ENCODE data around the gene PIGQ. TPM values are rescaled to one million over a fixed set of nuclear protein-coding genes. Genes with fewer than 3 reads are reported as not detected.

PIGQ gene
- total RNA-seq, 1 donor = 29.1 TPM

DNA sequence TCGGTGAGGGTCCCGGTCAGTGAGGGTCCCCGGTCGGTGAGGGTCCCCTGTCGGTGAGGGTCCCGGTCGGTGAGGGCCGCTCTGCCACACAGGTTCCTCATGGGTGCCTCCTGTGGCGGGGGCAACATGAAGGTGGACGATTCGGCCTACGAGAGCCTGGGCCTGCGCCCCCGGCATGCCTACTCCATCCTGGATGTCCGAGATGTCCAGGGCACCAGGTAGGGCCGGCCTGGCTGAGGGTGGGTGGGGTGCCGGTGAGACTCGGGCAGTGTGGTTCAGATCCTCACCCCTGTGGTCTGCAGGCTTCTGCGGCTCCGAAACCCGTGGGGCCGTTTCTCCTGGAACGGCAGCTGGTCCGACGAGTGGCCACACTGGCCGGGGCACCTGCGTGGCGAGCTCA lies 18.6 kb upstream of the PIGQ start:
- H3K4me3 ChIP-seq (ENCODE audit: low read depth, low read length) = no peak overlapping the region
- TF ChIP-seq, protein P1, sequence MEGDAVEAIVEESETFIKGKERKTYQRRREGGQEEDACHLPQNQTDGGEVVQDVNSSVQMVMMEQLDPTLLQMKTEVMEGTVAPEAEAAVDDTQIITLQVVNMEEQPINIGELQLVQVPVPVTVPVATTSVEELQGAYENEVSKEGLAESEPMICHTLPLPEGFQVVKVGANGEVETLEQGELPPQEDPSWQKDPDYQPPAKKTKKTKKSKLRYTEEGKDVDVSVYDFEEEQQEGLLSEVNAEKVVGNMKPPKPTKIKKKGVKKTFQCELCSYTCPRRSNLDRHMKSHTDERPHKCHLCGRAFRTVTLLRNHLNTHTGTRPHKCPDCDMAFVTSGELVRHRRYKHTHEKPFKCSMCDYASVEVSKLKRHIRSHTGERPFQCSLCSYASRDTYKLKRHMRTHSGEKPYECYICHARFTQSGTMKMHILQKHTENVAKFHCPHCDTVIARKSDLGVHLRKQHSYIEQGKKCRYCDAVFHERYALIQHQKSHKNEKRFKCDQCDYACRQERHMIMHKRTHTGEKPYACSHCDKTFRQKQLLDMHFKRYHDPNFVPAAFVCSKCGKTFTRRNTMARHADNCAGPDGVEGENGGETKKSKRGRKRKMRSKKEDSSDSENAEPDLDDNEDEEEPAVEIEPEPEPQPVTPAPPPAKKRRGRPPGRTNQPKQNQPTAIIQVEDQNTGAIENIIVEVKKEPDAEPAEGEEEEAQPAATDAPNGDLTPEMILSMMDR (IDR thresholded peaks at IDR 0.05; ENCODE audit: insufficient read depth, low read length) = no peak
- DNase-seq (ENCODE audit: low read depth) = no peak

DNA sequence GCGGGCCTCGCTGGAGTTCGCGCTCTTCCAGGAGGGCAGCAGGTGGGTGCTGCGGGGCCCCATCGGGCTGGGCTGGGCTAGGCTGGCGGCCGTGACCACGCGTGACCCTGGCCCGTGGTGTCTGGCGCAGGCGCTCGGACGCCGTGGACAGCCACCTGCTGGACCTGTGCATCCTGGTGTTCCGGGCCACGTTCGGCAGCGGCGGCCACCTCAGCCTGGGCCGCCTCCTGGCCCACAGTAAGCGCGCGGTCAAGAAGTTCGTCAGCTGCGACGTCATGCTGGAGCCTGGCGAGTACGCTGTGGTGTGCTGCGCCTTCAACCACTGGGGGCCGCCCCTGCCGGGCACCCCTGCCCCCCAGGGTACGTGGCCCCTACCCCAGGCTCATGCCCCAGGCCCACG lies 17.6 kb upstream of the PIGQ start:
- H3K4me3 ChIP-seq (ENCODE audit: low read depth, low read length) = no peak overlapping the region

DNA sequence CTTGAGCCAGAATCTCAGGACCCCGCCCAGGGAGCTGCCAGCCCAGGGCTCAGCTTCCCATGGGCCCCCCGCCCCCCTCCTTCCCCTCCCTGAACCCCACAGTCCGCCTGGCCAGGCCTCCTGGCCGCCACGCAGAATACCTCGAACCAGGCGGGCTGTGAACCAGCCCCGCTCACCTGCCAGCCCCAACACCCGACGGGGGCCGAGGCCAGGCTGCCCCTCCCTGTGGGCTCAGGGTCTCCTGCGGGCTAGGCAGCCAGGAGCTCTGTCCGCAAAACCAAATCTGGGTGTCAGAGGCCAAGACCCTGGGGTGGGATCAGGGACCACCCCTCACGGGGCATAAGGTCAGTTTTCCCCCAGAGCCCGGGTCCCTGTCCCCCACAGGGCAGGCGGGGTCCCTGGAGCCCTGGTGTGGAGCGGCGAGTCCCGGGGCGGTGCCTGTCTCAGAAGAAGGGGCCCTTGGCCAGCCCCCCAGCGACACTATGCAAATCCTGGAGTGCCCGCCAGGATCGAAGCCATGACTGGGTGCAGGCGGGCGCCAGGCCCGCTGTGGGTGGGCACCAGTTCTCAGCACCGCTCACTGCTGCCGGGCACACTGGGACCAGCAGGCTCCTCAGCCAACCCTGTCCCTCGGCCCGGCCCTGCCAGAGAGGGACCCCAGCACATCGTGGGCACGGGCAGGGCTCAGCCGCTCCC lies 16.0 kb upstream of the PIGQ start:
- no peak for DNase-seq (ENCODE audit: low read depth)
- H3K4me3 ChIP-seq (ENCODE audit: low read depth, low read length) = no peak overlapping the region
- TF ChIP-seq, protein P1 (IDR thresholded peaks at IDR 0.05; ENCODE audit: insufficient read depth, low read length) = no peak

More for the DNA sequence above, 17.6 kb upstream of the PIGQ start:
- no peak for DNase-seq (ENCODE audit: low read depth)
- TF ChIP-seq, protein P1 (IDR thresholded peaks at IDR 0.05; ENCODE audit: insufficient read depth, low read length) = no peak

DNA sequence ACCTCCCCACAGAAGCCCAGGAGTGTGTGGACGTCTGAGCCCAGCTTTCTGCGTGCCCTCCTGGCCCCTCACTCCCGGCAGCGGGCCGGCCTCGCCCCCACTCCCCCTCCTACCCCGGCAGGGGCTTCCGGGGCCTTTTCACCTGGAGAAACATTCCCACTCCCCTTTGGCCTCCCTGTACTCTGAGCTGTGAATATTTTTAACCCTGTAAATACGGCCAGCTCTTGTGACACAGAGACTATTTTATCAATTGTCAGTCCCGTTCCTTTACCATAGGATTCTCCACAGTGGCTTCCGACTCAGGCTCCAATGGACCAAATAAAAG lies 15.5 kb upstream of the PIGQ start:
- TF ChIP-seq, protein P1 (IDR thresholded peaks at IDR 0.05; ENCODE audit: insufficient read depth, low read length) = no peak
- no peak overlapping the region for H3K4me3 ChIP-seq (ENCODE audit: low read depth, low read length)
- no peak for DNase-seq (ENCODE audit: low read depth)

DNA sequence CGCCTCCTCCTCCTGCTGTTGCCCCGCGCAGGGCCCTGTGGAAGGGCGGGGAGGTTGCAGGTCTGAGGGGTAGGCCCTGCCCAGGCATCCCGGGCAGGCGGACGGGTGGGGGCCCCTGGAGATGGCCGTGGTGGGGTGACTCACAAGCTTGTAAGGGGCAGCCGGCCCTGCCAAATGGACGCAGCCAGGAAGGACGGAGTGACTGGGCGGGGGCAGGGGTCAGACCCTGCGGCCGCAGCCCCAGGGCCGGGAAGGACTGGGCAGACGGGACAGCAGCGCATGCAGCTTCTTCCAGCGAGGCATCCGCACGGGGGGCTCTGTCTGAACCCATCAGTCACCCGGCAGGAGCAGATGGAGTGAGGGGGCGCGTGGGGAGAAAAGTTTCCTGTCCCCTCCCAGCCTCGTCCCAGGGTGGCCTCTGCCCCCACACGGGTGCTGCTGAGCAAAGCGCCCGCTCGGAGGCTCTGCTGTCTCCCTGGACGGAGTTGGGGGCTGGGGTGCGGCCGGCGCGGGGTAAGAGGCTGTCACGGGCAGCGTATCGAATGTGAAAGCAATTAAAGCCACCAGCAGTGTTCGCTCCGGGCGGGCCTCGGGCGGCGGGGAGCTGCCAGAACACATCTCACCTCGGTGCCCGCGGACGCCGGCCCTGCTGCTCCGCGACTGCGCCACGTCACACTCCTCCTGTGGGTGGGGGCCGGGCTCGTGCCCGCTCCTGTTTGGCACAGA lies 15.0 kb upstream of the PIGQ start:
- peak; percentile 65 for DNase-seq (ENCODE audit: low read depth)
- H3K4me3 ChIP-seq (ENCODE audit: low read depth, low read length) = peak overlapping the region; percentile 28
- TF ChIP-seq, protein P1 (IDR thresholded peaks at IDR 0.05; ENCODE audit: insufficient read depth, low read length) = no peak

DNA sequence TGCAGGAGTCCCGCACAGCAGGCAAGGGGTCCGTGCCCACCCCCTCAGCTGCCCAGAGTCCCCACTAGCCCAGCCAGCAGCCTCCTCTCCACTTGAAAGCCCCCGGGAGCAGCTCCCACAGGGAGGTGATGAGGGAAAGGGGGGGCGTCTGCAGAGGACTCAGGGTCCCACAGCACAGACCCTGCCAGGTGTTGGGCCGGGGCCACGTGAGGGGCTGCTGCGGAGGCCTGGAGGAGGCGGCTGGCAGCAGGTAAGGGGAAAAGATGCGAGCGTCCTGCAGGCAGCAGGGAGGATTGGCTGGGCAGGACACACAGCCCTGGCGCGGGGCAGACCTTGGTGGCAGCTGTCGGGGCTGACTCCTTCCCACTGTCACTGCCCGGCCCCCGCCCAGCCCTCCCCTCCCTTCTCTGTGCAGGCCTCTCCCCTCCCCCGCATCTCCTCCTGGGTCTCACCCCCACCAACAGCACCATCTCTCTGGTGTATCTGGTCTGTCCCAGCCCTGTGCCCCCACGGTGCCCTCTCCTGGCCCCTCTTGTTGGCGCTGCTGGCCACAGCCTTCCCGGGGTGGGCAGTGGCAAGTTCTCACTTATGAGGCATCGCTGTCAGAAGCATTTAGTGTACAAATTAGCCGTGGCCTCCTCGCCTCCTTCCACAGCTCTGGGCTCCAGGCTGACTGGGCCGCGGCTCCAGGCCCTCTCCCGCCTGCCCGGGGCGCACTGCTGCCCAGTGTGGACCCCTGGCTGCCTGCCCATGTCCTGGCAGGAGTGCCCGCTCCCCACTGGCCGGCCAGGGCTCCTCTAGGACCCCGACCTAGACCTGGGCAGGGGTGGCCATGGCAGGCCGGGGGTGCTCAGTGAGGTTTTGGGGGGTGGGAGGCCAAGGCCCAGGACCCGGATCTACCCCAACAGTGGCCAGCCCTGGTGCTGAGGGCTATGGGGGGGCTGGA lies 14.0 kb upstream of the PIGQ start:
- TF ChIP-seq, protein P1 (IDR thresholded peaks at IDR 0.05; ENCODE audit: insufficient read depth, low read length) = no peak
- no peak for DNase-seq (ENCODE audit: low read depth)

More for the DNA sequence above, 14.0 kb upstream of the PIGQ start:
- H3K4me3 ChIP-seq (ENCODE audit: low read depth, low read length) = no peak overlapping the region
